DND-41 (cell line): Measurements from ENCODE around the gene VASH1.

ENCODE experiments used
- ATAC-seq: fragments of 200-7000 bp; cut with Tn5 transposase; 3 replicates; pipeline ENCODE4 v1.9.1; 2021; ENCODE audit warnings: low read depth; ENCODE audit not compliant: insufficient read depth
- DNase-seq: peaks from one replicate; pipeline ENCODE4 v3.0.0-alpha.2; 2020
- H2AFZ ChIP-seq: 2 replicates; pipeline ENCODE4 v1.6.0; 2012; ENCODE audit warnings: low read depth, low read length
- H3K27ac ChIP-seq: 2 replicates; pipeline ENCODE4 v1.5.1; 2012; ENCODE audit warnings: low read length, inconsistent platforms
- H3K27me3 ChIP-seq: fragments of 200-600 bp; sonication (generic); 2 replicates; pipeline ENCODE4 v1.6.0; 2012; ENCODE audit warnings: low read length, mild to moderate bottlenecking, inconsistent platforms; ENCODE audit not compliant: insufficient read depth, poor library complexity
- H3K36me3 ChIP-seq: 2 replicates; pipeline ENCODE4 v1.5.1; 2012; ENCODE audit warnings: low read length, inconsistent platforms; ENCODE audit not compliant: insufficient read depth
- H3K4me1 ChIP-seq: 2 replicates; pipeline ENCODE4 v1.5.1; 2012; ENCODE audit warnings: mild to moderate bottlenecking, low read length; ENCODE audit not compliant: insufficient read depth
- H3K4me2 ChIP-seq: 2 replicates; pipeline ENCODE4 v1.6.0; 2012; ENCODE audit warnings: mild to moderate bottlenecking, moderate library complexity, low read length, inconsistent platforms; ENCODE audit not compliant: insufficient read depth
- H3K4me3 ChIP-seq, 2 experiments: fragments of 200-600 bp in 1 of 2; shearing (Covaris generic) in 1 of 2; 2 replicates each; pipeline ENCODE4 v1.5.1; 2012 to 2016; ENCODE audit warnings: inconsistent platforms in 2 of 2, low read length in 2 of 2, mild to moderate bottlenecking in 2 of 2, low read depth in 1 of 2, moderate library complexity in 1 of 2
- H3K79me2 ChIP-seq: 2 replicates; pipeline ENCODE4 v1.6.0; 2012; ENCODE audit warnings: low read length, inconsistent platforms; ENCODE audit not compliant: insufficient read depth
- H3K9ac ChIP-seq: 2 replicates; pipeline ENCODE4 v1.6.0; 2012; ENCODE audit warnings: low read depth, mild to moderate bottlenecking, inconsistent platforms, low read length, moderate library complexity
- H3K9me3 ChIP-seq: 2 replicates; pipeline ENCODE4 v1.5.1; 2012; ENCODE audit warnings: low read length, moderate library complexity, mild to moderate bottlenecking, inconsistent platforms; ENCODE audit not compliant: insufficient read depth, severe bottlenecking
- H4K20me1 ChIP-seq: 2 replicates; pipeline ENCODE4 v1.6.0; 2012; ENCODE audit warnings: low read length; ENCODE audit not compliant: insufficient read depth
- EZH2 ChIP-seq: IDR thresholded peaks from 3 replicates; pipeline ENCODE4 v1.6.1; 2012; ENCODE audit warnings: borderline replicate concordance, low read depth, mild to moderate bottlenecking, moderate library complexity, low read length, inconsistent platforms; ENCODE audit not compliant: severe bottlenecking
- TF ChIP-seq, protein P1 (sequence below): IDR thresholded peaks from 2 replicates; pipeline ENCODE4 v1.5.1; 2012; ENCODE audit warnings: borderline replicate concordance, low read length, moderate library complexity, mild to moderate bottlenecking; ENCODE audit not compliant: poor library complexity, severe bottlenecking; ENCODE audit errors: extremely low read depth

Gene VASH1

DNA sequence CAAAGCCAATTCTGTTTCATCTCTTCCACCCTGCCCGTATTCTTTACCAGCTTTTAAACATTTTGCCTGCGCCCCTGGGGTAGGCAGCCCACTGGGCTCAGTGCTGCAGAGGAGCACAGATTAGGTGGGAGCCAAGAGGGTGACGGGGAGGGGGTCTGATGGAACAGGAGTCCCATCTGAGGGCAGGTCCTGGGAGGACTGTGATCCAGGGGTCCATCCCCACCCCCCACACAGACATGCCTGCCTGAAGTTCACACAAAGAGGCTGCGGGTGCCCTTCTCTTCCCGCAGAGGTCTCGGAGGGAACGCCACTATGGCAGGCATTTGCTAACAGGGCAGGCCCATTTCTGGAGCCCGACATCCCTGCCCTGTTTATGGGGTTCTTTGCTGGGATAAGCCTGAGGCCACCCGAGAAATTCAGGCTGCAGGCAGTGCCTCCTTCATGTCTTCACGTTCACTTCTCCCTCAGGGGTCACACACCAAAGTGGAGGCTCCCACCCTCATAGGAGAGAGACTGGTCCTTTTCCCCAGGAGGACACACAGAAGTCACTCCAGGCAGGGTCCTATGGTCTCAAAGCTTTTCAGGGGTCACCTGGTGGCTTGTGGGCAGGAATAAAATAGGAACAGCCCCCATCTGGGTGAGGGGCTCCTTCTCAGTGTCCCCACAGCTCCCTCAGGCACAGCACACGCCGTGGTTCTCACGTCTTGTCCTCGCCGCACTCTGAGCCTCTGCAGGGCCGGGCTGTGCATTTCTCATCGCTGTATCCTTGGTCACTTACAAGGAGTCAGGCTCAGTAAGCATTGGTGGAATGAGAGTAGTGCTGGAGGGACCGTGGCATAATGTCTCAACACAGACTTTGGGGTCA lies 12.9 kb downstream of the VASH1 start:
- no peaks in the 10 kb centered on the region for H3K4me1 ChIP-seq
- H3K27ac ChIP-seq: no peak overlapping the region
- H4K20me1 ChIP-seq: no peaks in the 10 kb centered on the region
- no peak for TF ChIP-seq EZH2
- TF ChIP-seq, protein P1, sequence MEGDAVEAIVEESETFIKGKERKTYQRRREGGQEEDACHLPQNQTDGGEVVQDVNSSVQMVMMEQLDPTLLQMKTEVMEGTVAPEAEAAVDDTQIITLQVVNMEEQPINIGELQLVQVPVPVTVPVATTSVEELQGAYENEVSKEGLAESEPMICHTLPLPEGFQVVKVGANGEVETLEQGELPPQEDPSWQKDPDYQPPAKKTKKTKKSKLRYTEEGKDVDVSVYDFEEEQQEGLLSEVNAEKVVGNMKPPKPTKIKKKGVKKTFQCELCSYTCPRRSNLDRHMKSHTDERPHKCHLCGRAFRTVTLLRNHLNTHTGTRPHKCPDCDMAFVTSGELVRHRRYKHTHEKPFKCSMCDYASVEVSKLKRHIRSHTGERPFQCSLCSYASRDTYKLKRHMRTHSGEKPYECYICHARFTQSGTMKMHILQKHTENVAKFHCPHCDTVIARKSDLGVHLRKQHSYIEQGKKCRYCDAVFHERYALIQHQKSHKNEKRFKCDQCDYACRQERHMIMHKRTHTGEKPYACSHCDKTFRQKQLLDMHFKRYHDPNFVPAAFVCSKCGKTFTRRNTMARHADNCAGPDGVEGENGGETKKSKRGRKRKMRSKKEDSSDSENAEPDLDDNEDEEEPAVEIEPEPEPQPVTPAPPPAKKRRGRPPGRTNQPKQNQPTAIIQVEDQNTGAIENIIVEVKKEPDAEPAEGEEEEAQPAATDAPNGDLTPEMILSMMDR: no peak
- DNase-seq: no peak
- H3K9me3 ChIP-seq: no peaks in the 10 kb centered on the region
- H3K4me3 ChIP-seq: no peak overlapping the region
- no peaks in the 10 kb centered on the region for H3K36me3 ChIP-seq
- ATAC-seq: no peak
- no peak overlapping the region for H2AFZ ChIP-seq
- peaks cover 9% of the 10 kb centered on the region for H3K27me3 ChIP-seq
- H3K9ac ChIP-seq: no peak overlapping the region
- no peak overlapping the region for H3K4me2 ChIP-seq
- no peaks in the 10 kb centered on the region for H3K79me2 ChIP-seq

DNA sequence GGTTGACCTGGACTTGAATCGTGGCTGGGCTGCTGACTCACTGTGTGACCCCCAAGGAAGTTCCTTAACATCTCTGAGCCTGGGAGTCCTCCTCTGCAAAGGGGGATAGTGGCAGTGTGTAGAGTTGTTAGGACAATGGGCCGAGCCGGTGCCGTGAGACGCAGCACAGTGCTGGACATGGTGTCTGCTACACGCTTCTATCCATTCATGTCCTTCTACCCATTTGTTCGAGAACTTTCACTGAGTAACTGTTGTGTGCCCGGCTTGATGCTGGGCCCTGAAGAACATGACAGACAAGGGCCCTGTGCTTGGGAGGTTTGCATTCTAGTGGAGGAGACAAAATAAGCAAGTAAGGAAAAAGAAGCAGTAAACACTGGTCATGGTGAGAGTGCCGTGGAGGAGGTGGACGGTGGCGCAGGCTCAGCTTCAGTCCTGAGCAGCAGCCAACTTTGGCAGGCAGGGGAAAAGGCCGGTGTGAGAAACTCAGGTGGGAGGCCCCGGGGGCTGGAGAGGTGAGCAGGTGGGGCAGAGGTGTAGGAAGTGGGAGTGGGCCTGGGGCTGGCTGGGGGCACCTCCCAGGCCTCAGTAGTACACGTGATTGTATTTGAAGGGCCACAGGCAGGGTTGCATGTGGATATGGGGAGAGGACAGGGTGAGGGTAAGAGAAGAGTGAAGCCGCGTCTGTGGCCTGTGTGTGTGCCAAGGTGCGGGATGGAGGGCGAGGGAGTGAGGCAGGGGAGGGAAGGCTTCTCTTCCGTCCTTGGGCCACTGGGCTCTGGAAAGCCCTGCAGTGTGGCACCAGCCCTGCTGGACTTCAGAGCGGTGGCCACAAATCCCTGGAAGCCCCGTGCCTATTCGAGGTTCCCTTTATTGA lies 13.8 kb downstream of the VASH1 start:
- no peak for ATAC-seq
- no peak overlapping the region for H3K9ac ChIP-seq

GRCh38 chr14:76775695-76776427 lies 14.6 kb downstream of the VASH1 start:
- no peak for TF ChIP-seq EZH2
- TF ChIP-seq, protein P1: no peak
- H3K79me2 ChIP-seq: no peaks in the 10 kb centered on the region
- no peaks in the 10 kb centered on the region for H3K9me3 ChIP-seq
- H3K9ac ChIP-seq: no peak overlapping the region
- H3K4me2 ChIP-seq: no peak overlapping the region
- H4K20me1 ChIP-seq: no peaks in the 10 kb centered on the region
- H3K27me3 ChIP-seq: peaks cover 6% of the 10 kb centered on the region
- no peak overlapping the region for H3K4me3 ChIP-seq
- DNase-seq (no peak), ATAC-seq (no peak)
- H3K27ac ChIP-seq: no peak overlapping the region
- H3K36me3 ChIP-seq: peaks cover under 1% of the 10 kb centered on the region; the same call in 1 of the 2 replicates
- no peaks in the 10 kb centered on the region for H3K4me1 ChIP-seq
- no peak overlapping the region for H2AFZ ChIP-seq

More for the DNA sequence above, 13.8 kb downstream of the VASH1 start:
- H3K27me3 ChIP-seq: peaks cover 9% of the 10 kb centered on the region
- H2AFZ ChIP-seq: no peak overlapping the region
- no peak overlapping the region for H3K4me2 ChIP-seq
- no peak overlapping the region for H3K27ac ChIP-seq
- no peaks in the 10 kb centered on the region for H3K36me3 ChIP-seq
- H3K4me1 ChIP-seq: no peaks in the 10 kb centered on the region
- no peaks in the 10 kb centered on the region for H4K20me1 ChIP-seq
- H3K9me3 ChIP-seq: no peaks in the 10 kb centered on the region
- TF ChIP-seq EZH2: no peak
- TF ChIP-seq, protein P1: no peak
- H3K4me3 ChIP-seq: no peak overlapping the region
- DNase-seq: no peak
- no peaks in the 10 kb centered on the region for H3K79me2 ChIP-seq
